ENCODE measurements around the gene GBP2.
A peak's percentile ranks its signal among the peaks of the same experiment; 100 is the strongest.
"Not testable (repeated sequence)": the region's sequence is repeated elsewhere in the genome, so short reads cannot be mapped to it uniquely, and the experiment has no call there.

GBP2 gene

GRCh38 chr1:89088572-89088971 is 37.3 kb downstream of the GBP2 start:
- TF ChIP-seq, protein P1, sequence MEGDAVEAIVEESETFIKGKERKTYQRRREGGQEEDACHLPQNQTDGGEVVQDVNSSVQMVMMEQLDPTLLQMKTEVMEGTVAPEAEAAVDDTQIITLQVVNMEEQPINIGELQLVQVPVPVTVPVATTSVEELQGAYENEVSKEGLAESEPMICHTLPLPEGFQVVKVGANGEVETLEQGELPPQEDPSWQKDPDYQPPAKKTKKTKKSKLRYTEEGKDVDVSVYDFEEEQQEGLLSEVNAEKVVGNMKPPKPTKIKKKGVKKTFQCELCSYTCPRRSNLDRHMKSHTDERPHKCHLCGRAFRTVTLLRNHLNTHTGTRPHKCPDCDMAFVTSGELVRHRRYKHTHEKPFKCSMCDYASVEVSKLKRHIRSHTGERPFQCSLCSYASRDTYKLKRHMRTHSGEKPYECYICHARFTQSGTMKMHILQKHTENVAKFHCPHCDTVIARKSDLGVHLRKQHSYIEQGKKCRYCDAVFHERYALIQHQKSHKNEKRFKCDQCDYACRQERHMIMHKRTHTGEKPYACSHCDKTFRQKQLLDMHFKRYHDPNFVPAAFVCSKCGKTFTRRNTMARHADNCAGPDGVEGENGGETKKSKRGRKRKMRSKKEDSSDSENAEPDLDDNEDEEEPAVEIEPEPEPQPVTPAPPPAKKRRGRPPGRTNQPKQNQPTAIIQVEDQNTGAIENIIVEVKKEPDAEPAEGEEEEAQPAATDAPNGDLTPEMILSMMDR (IDR thresholded peaks at IDR 0.05; ENCODE audit: extremely low read depth, insufficient read depth, missing control alignments), result no peak
- in situ Hi-C loops (cut with MboI; ENCODE audit: low pct_unique_long_range_greater_than_20kb, low sequenced_read_pairs, unreplicated experiment), result loop anchor here (25.0 kb wide), 1 partner anchor 374 kb away; no protein-coding TSS in a partner anchor
- DNase-seq (ENCODE audit: low spot score), result no peak

DNA sequence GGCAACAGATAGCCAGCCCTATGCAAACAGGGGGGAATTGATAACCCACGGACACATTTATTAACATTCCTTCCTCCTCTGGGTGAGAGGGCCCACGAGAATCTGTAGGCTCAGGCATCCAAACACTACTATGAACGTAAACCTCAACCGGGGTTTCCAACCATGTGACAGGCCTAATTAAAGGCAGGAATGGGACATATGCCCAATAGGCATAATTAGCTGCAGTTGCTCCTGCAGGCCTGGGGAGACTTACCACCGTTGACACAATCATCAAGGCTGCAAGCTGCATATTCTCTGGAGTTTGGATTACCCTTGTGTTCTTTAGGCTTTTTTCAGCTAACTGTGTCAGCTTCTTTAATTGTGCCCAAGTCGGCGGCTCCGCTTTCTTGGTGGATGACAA is 38.7 kb downstream of the GBP2 start:
- in situ Hi-C loops (cut with MboI; ENCODE audit: low pct_unique_long_range_greater_than_20kb, low sequenced_read_pairs, unreplicated experiment), result loop anchor here (25.0 kb wide), 1 partner anchor 375 kb away; no protein-coding TSS in a partner anchor
- no peak for DNase-seq (ENCODE audit: low spot score)
- TF ChIP-seq, protein P1 (IDR thresholded peaks at IDR 0.05; ENCODE audit: extremely low read depth, insufficient read depth, missing control alignments), result no peak

DNA sequence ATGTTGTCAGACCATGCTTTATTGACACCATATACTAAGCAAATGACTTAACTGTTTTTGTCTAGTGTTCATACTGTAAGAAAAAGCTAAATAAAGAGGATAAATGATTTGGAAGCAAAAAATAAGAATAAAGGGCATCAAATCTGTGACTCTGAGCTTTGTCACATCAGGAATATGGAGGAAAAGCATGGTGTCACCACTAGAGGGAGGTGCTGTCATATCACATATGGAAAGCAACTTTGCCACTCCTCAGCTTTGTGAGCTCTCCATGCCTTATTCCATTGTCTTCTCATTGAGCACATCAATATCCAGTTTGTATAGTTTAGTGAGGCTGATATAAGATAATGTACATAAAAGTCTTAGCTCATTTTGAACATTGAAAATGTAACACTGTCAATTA is 40.1 kb downstream of the GBP2 start:
- DNase-seq (ENCODE audit: low spot score), result peak; percentile 64
- in situ Hi-C loops (cut with MboI; ENCODE audit: low pct_unique_long_range_greater_than_20kb, low sequenced_read_pairs, unreplicated experiment), result loop anchor here (25.0 kb wide), 1 partner anchor 377 kb away; no protein-coding TSS in a partner anchor
- TF ChIP-seq, protein P1 (IDR thresholded peaks at IDR 0.05; ENCODE audit: extremely low read depth, insufficient read depth, missing control alignments), result peak; percentile 70

- in situ Hi-C loops (cut with MboI; ENCODE audit: low pct_unique_long_range_greater_than_20kb, low sequenced_read_pairs, unreplicated experiment), result loop anchor here (25.0 kb wide), 1 partner anchor 381 kb away; no protein-coding TSS in a partner anchor
- DNase-seq (ENCODE audit: low spot score), result no peak
- TF ChIP-seq, protein P1 (IDR thresholded peaks at IDR 0.05; ENCODE audit: extremely low read depth, insufficient read depth, missing control alignments), result no peak
Observed at GRCh38 chr1:89081005-89081404, 44.9 kb downstream of the GBP2 start.

DNA sequence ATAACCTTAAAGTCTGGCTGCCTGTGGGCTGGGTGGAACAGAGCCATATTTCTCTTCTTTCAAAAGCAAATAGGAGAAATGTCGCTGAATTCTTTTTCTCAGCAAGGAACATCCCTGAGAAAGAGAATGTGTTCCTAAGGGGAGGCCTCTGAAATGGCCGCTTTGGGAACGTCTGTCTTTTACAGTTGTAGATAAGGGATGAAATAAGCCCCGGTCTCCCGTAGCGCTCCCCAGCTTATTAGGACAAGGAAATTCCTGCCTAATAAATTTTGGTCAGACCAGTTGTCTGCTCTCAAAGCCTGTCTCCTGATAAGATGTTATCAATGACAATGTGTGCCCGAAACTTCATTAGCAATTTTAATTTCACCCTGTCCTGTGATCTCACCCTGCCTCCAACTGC is 45.8 kb downstream of the GBP2 start:
- in situ Hi-C loops (cut with MboI; ENCODE audit: low pct_unique_long_range_greater_than_20kb, low sequenced_read_pairs, unreplicated experiment), result loop anchor here (25.0 kb wide), 1 partner anchor 382 kb away; no protein-coding TSS in a partner anchor
- DNase-seq (ENCODE audit: low spot score), result not testable (repeated sequence)

DNA sequence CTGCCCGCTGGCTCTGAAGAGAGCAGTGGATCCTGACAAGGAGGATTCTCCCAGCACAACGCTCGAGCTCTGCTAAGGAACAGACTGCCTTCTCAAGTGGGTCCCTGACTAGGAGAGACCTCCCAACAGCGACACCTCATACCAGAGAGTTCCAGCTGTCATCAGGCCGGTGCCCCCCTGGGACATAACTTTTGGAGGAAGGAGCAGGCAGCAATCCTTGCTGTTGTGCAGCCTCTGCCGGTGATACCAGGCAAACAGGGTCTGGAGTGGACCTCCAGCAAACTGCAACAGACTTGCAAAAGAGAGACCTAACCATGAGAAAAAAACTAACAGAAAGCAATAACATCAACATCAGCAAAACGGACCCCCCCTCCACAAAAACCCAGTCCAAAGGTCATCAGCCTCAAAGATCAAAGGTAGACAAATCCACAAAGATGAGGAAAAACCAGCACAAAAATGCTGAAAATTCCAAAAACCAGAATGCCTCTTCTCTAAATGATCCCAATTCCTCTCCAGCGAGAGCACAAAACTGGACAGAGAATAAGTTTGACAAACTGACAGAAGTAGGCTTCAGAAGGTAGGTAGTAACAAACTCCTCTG is 53.3 kb downstream of the GBP2 start:
- in situ Hi-C loops (cut with MboI; ENCODE audit: low pct_unique_long_range_greater_than_20kb, low sequenced_read_pairs, unreplicated experiment); DNase-seq (ENCODE audit: low spot score): not testable (repeated sequence)

DNA sequence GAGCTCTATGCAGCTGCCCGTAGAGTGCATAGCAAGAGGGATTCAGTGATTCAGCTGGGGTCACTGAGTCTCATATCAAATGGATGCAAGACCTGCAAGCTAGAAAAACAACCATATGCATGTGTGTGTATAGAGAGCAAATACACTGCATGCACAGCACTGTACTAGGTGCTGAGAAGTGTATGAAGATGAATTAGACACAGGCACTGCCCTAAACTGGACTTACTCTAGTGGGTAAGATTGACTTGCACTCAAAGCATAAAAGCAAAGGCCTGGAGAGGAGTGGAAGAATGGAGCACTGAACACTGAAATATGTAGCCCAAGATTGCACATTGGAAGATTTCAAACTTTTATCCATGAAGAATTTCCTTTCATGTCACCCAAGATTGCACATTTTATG is 55.4 kb downstream of the GBP2 start:
- in situ Hi-C loops (cut with MboI; ENCODE audit: low pct_unique_long_range_greater_than_20kb, low sequenced_read_pairs, unreplicated experiment), result no loop called here
- DNase-seq (ENCODE audit: low spot score), result no peak
- TF ChIP-seq, protein P1 (IDR thresholded peaks at IDR 0.05; ENCODE audit: extremely low read depth, insufficient read depth, missing control alignments), result no peak

GRCh38 chr1:89069951-89070350 is 56.0 kb downstream of the GBP2 start:
- DNase-seq (ENCODE audit: low spot score), result no peak

More at GRCh38 chr1:89069951-89070350, 56.0 kb downstream of the GBP2 start:
- TF ChIP-seq, protein P1 (IDR thresholded peaks at IDR 0.05; ENCODE audit: extremely low read depth, insufficient read depth, missing control alignments), result no peak
- in situ Hi-C loops (cut with MboI; ENCODE audit: low pct_unique_long_range_greater_than_20kb, low sequenced_read_pairs, unreplicated experiment), result no loop called here
